HG02610 (cell line): ENCODE data around the gene HEATR9.

Experiments
- ATAC-seq: cut with Tn5 transposase; IDR thresholded peaks from one replicate; pipeline ENCODE4 v1.9.1; 2021; ENCODE audit warnings: mild to moderate bottlenecking, moderate library complexity; ENCODE audit not compliant: unreplicated experiment

The HEATR9 gene

DNA sequence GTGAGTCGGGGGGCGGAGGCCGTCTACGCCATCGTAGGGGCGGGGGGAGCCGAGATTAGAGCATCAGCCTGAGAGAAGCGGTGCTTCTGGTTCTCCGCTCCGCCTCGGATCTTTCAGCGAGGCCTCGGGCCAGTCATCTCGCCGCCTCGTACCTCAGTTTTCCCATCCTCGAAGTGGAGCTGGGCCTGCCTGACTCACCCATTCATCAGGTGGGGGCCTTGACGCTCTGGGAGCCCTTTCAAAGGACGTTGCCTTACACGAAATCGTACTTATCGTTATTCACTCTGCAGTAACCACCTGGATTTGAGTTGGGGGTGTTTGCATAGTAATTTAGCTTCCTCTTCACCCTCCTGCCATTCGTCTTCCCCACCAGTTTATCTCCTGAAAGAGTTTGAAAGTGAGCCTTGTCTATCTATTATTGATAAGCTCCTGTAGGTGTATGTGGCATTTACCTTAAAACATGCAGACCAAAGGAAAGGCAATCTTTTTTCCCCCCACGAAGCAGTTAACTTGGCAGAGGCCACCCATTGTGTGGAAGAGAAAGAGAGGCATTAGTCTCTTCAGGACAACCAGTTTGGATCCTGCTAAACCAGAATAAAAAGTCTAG is 58.7 kb downstream of the HEATR9 start:
- ATAC-seq: no peak

DNA sequence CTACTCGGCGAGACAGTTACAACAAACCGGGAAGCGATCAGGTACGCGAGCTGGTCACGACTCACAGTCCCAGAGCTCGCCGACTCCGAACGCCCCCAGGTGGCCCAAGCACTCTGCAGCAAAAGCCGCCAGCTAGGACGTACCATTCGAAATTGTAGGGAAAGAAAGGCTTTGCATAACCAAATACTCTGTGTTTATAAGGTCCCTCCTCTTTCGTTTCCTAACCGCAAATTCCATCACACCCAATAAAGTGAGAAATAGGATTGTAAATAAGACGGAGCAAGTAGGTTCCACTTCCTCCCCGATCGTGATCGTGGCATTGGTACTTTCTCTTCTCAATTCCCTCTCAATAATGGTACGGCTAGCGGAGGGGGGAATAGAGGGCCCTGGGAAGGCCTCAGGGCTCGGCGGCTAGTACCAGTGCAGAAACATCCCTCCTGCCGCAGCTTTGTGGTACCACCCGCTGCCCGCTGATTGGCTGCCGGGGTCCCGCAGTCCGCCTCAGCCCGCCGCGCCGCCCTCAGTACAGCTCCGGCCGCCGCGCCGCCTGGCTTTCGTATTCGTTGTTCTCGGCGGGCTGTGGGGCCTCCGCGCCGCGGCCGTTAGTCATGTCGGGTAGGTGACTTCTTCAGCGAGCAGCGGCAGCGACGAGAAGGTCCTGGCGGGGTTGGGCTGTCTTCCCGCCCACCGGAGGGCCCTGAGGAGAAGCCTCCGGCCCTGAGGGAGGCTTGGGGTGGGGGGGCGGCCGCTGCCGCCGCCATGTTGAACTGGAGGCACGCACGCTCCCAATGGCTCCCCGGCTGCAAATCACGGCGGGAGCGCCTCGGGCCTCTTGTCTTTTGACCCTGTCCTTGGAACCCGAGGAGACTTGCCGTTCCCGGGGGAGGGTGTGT is 59.5 kb downstream of the HEATR9 start, which contains the start of gene TAF15:
Gene TAF15, plus strand, starts transcription at position 523 of the 893 bp plus-strand sequence. Its CDS starts 86 bp downstream, at position 609.
- peak; percentile 94 for ATAC-seq

DNA sequence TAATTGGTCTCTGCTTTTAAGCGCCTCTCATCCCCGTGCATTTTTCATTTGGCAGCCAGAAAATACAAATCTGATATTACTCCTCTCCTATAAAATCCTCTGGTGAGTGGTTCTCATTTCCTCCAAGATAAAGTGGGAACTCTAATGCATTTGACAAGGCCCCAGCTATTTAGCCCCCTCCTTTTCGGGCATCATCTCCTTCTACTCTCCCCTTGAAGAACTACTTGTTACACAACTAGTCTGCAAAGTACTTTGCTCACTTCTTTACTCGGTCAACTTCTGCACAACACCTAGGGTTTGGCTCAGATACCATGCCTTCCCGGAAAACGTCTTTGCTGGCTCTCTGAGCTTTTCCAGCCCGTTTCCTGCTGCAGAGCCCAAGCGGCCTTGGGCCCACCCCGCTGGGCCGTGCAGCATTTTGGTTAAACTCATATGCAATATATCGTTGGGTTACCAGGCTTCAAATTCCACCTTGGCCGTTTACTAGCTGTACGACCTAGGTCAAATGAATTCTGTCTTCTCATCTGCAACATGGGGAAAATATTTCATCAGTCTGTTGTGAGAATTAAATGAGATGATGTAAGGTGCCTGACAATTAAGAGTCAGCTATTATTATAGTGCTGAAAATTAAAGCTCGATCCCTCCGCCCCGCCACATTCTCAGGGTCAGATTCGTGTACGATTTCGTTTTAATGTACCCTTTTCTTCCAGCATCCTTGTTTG is 60.3 kb downstream of the HEATR9 start:
- ATAC-seq: no peak

DNA sequence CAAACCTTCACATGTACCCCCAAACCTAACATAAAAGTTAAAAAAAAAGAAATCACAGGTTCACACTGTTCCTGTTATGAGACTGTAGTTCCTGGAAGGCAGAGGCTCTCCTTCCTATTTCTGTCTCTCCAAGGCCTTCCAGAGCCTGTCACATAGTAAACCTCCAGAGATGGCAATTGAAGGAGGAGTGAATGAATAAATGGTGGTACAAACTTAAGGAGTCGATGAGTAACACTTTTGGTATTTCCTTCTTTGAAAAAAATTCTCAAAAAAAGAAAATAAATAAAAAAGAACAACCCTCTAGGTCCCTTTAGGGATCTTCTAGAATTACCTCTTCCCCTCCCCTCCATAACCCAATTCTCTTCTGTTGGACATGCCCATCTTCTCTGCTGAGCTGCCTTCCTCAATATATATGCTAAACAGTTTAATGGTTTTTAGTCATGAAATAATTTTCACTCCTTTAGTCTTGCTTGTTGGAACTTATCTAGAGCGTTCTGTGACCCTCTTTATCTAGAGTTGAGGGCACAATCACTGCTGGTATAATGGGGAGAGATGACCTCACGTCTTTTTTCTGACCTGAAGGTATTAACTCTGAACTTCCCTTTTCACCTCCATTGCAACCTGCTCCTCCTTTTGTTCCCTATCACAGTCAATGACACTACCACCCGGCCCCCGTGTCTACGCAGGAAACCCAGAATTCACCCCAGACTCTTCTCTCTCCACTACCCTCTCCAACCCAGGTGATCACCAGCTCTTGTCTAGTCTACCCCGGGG is 61.1 kb downstream of the HEATR9 start:
- ATAC-seq: no peak
